ENCODE measurements around the gene GRIK1.

Gene GRIK1

DNA sequence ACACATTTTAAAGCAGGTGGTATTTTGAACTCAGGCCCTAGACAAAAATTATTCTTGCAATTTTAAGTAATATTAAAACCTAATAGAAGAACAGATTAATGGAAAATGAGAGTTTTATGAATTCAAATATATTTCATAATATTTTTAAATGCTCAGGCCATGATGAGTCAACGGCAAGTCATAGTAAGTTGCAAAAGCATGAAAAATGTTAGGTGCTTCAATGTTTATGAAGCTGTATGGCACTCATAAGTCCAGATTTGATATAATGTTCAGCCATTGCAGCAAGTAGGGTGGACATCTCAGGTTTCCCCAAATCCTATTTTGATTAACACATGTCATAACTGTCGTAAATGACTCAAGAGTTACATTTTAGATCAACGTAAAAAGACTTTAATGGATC lies 112.6 kb downstream of the GRIK1 start:
- POLR2A ChIA-PET = no interaction called here
- no peaks in the 10 kb centered on the region for H3K4me1 ChIP-seq (ENCODE audit: control insufficient read depth, insufficient read depth, low read length)
- no peaks in the 10 kb centered on the region for H3K9me3 ChIP-seq (ENCODE audit: control insufficient read depth, insufficient read depth, low read depth, low read length)
- no peak for TF ChIP-seq ZNF658 (tag by site-specific recombination; IDR thresholded peaks at IDR 0.05)
- TF ChIP-seq, protein P1, sequence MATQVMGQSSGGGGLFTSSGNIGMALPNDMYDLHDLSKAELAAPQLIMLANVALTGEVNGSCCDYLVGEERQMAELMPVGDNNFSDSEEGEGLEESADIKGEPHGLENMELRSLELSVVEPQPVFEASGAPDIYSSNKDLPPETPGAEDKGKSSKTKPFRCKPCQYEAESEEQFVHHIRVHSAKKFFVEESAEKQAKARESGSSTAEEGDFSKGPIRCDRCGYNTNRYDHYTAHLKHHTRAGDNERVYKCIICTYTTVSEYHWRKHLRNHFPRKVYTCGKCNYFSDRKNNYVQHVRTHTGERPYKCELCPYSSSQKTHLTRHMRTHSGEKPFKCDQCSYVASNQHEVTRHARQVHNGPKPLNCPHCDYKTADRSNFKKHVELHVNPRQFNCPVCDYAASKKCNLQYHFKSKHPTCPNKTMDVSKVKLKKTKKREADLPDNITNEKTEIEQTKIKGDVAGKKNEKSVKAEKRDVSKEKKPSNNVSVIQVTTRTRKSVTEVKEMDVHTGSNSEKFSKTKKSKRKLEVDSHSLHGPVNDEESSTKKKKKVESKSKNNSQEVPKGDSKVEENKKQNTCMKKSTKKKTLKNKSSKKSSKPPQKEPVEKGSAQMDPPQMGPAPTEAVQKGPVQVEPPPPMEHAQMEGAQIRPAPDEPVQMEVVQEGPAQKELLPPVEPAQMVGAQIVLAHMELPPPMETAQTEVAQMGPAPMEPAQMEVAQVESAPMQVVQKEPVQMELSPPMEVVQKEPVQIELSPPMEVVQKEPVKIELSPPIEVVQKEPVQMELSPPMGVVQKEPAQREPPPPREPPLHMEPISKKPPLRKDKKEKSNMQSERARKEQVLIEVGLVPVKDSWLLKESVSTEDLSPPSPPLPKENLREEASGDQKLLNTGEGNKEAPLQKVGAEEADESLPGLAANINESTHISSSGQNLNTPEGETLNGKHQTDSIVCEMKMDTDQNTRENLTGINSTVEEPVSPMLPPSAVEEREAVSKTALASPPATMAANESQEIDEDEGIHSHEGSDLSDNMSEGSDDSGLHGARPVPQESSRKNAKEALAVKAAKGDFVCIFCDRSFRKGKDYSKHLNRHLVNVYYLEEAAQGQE (tag by site-specific recombination; IDR thresholded peaks at IDR 0.05) = no peak
- TF ChIP-seq, protein P2, sequence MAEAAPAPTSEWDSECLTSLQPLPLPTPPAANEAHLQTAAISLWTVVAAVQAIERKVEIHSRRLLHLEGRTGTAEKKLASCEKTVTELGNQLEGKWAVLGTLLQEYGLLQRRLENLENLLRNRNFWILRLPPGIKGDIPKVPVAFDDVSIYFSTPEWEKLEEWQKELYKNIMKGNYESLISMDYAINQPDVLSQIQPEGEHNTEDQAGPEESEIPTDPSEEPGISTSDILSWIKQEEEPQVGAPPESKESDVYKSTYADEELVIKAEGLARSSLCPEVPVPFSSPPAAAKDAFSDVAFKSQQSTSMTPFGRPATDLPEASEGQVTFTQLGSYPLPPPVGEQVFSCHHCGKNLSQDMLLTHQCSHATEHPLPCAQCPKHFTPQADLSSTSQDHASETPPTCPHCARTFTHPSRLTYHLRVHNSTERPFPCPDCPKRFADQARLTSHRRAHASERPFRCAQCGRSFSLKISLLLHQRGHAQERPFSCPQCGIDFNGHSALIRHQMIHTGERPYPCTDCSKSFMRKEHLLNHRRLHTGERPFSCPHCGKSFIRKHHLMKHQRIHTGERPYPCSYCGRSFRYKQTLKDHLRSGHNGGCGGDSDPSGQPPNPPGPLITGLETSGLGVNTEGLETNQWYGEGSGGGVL (tag by site-specific recombination; IDR thresholded peaks at IDR 0.05) = no peak
- TF ChIP-seq ZNF521 (tag by site-specific recombination; IDR thresholded peaks at IDR 0.05) = no peak
- TF ChIP-seq, protein P3, sequence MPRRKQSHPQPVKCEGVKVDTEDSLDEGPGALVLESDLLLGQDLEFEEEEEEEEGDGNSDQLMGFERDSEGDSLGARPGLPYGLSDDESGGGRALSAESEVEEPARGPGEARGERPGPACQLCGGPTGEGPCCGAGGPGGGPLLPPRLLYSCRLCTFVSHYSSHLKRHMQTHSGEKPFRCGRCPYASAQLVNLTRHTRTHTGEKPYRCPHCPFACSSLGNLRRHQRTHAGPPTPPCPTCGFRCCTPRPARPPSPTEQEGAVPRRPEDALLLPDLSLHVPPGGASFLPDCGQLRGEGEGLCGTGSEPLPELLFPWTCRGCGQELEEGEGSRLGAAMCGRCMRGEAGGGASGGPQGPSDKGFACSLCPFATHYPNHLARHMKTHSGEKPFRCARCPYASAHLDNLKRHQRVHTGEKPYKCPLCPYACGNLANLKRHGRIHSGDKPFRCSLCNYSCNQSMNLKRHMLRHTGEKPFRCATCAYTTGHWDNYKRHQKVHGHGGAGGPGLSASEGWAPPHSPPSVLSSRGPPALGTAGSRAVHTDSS (tag by site-specific recombination; IDR thresholded peaks at IDR 0.05) = no peak
- TF ChIP-seq, protein P4, sequence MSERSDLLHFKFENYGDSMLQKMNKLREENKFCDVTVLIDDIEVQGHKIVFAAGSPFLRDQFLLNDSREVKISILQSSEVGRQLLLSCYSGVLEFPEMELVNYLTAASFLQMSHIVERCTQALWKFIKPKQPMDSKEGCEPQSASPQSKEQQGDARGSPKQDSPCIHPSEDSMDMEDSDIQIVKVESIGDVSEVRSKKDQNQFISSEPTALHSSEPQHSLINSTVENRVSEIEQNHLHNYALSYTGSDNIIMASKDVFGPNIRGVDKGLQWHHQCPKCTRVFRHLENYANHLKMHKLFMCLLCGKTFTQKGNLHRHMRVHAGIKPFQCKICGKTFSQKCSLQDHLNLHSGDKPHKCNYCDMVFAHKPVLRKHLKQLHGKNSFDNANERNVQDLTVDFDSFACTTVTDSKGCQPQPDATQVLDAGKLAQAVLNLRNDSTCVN (tag by site-specific recombination; optimal IDR thresholded peaks at IDR 0.05) = no peak
- TF ChIP-seq SP2 (tag by site-specific recombination; IDR thresholded peaks at IDR 0.05) = no peak
- TF ChIP-seq ZXDB (tag by site-specific recombination; IDR thresholded peaks at IDR 0.05) = no peak
- TF ChIP-seq, protein P5, sequence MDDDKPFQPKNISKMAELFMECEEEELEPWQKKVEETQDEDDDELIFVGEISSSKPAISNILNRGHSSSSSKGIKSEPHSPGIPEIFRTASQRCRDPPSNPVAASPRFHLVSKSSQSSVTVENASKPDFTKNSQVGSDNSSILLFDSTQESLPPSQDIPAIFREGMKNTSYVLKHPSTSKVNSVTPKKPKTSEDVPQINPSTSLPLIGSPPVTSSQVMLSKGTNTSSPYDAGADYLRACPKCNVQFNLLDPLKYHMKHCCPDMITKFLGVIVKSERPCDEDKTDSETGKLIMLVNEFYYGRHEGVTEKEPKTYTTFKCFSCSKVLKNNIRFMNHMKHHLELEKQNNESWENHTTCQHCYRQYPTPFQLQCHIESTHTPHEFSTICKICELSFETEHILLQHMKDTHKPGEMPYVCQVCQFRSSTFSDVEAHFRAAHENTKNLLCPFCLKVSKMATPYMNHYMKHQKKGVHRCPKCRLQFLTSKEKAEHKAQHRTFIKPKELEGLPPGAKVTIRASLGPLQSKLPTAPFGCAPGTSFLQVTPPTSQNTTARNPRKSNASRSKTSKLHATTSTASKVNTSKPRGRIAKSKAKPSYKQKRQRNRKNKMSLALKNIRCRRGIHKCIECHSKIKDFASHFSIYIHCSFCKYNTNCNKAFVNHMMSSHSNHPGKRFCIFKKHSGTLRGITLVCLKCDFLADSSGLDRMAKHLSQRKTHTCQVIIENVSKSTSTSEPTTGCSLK (tag by site-specific recombination; IDR thresholded peaks at IDR 0.05) = no peak
- no peak for TF ChIP-seq ZNF555 (tag by site-specific recombination; conservative IDR thresholded peaks at IDR 0.05)
- TF ChIP-seq, protein P6, sequence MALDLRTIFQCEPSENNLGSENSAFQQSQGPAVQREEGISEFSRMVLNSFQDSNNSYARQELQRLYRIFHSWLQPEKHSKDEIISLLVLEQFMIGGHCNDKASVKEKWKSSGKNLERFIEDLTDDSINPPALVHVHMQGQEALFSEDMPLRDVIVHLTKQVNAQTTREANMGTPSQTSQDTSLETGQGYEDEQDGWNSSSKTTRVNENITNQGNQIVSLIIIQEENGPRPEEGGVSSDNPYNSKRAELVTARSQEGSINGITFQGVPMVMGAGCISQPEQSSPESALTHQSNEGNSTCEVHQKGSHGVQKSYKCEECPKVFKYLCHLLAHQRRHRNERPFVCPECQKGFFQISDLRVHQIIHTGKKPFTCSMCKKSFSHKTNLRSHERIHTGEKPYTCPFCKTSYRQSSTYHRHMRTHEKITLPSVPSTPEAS (tag by site-specific recombination; IDR thresholded peaks at IDR 0.05) = no peak
- H3K27ac ChIP-seq (ENCODE audit: extremely low read depth, low read depth, low read length) = no peak overlapping the region
- CTCF ChIA-PET = no interaction called here
- no peaks in the 10 kb centered on the region for H3K36me3 ChIP-seq (ENCODE audit: control insufficient read depth in 2 of 2, insufficient read depth in 1 of 2, low read length in 2 of 2)
- H3K4me3 ChIP-seq (ENCODE audit: low read depth, low read length) = no peak overlapping the region

DNA sequence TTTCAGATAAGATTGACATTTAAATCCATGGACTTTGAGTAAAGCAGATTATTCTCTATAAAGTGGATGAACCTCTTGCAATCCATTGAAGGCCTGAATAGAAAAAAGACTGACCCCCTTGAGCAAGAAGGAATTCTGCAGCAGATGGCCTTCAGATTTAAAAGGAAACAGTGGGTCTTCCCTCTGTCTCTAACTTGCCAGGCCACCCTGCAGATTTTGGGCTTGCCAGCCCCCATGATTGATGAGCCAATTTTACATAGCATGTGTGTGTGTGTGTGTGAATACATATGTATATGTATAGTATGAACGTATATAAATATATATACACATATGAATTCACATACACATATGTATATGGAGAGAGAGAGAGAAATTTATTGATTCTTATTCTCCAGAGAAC lies 113.4 kb downstream of the GRIK1 start:
- Histone ChIP-seq H3K36me3 (ENCODE audit: control insufficient read depth in 2 of 2, insufficient read depth in 1 of 2, low read length in 2 of 2) (no peaks in the 10 kb centered on the region), H3K9me3 (ENCODE audit: control insufficient read depth, insufficient read depth, low read depth, low read length) (no peaks in the 10 kb centered on the region), H3K4me1 (ENCODE audit: control insufficient read depth, insufficient read depth, low read length) (no peaks in the 10 kb centered on the region), H3K4me3 (ENCODE audit: low read depth, low read length) (no peak overlapping the region), H3K27ac (ENCODE audit: extremely low read depth, low read depth, low read length) (no peak overlapping the region)
- POLR2A ChIA-PET = no interaction called here
- TF ChIP-seq ZNF202 (tag by site-specific recombination; IDR thresholded peaks at IDR 0.05; ENCODE audit: borderline replicate concordance) = no peak
- CTCF ChIA-PET = no interaction called here
